NCI-H526 treated with DMSO at 0.1 percent for 48 hours (cell line): ENCODE data around the gene CELF5.
"Not testable (repeated sequence)": the region's sequence is repeated elsewhere in the genome, so short reads cannot be mapped to it uniquely, and the experiment has no call there.

Experiments used
- DNase-seq: peaks from one replicate; lab custom pipeline; 2025; lab: John Stamatoyannopoulos, UW

CELF5 gene

DNA sequence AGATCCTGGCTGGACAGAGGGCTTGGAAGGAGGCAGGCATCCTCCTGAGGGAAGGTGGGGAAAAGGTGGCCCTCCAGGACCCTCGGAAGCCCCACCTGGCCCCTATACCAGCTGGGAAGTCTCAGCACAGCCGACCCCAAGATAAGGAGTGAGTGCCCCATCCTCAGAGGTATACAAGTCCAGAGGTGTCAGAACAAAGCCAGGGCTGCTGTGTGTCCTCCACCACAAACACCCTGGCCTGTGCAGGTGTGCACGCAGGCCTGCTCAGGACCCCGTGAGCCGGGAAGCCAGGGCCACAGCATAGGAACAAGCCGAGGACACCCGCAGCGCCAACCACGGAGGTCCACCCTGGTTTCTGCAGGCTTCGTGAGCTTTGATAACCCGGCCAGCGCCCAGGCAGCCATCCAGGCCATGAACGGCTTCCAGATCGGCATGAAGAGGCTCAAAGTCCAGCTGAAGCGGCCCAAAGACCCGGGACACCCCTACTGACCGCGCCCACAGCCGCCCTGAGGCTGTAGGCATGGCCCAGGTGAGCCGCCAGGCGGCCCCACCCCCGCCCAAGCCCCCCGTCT is 68.6 kb downstream of the CELF5 start:
- no peak for DNase-seq

DNA sequence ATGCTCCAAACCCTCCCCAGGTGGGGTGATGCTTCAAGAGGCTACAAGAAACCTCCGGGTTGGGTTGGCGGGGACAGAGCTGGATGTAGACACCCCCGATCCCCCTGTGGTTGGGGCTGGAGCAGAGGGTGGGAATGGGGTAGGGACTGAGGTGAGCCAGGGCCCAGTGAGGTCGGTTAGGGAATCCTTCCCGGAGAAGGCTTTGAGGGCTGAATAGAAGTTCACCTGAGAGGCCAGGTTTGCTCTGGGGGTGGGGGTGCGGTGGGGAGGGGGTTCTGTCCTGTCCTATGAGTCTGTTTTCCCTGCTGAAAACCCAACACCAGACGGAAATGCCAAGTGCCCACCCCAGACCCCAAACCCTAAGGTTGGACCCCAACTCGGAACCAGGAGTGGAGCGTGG is 69.1 kb downstream of the CELF5 start:
- DNase-seq = no peak

DNA sequence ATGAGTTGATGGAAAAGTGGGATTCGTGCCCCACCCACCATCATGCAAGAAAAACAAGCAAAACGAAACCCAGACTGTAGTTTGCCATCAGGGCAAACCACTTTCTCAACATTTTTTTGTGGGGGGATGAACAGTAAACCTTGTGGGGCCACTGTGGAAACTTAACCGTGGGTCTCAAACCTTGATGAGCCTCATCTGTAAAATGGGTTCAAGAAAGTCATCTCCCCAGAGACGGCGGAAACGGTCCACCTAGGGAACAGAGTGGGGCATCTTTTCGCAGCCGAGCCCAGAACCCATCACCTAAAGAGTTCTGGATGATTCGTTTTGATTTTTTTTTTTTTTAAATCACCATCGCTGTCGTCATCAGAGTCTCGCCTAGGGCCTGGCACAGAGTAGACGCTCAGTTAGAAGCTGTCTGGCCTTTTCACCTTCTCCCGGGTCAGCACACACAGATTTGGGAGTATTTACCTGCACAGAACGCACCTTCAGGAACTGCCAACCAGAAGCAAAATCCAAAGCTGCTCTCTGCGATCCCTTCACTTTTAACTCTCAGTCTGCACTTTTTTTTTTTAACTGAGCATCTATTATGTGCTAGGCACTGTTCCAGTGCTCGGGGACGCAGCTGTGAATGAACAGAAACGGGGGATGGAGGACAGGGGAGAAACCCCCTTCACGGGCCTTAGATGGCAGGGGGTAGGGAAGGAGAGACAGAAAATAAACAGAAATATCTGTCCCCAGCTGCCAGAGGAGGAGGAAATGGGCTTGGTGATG is 69.8 kb downstream of the CELF5 start:
- DNase-seq = no peak

DNA sequence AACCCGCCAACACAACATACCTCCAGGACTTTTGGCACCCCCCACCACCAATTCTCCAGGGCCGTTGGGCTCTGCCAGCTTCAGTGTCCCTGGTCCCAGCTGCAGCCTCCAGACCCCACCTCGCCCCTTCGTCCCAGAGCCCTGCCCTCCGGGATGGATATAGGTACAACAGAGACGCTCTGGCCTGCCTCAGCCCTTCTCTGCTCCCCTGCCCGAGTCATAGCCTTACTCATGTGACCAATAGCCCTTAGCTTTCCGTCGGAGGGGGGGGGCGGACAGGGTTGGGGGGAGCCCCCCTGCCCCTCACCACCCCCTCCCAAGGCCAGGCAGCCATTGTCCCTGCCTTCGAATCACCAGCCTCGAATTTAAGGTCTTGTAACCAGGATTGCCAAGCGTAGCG is 71.1 kb downstream of the CELF5 start:
- no peak for DNase-seq

DNA sequence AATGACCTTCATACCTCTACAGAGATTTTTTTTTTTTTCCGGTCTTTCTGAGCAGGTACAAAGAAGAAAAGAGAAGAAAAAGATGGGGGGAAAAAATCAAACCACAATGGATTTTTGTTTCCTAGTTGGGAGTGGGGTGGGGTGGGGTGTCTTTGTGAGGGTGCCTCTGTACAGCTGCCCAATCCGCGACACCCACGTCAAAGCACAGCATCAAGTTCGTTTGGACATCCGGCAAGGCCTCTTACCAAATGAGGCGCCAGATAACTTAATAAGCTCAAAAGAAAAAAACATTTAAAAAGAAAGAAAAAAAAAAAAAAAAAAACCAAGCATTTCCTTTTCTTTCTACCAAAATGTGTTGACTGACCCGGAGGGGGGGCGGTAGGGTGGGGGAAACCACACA is 71.6 kb downstream of the CELF5 start:
- DNase-seq = no peak

DNA sequence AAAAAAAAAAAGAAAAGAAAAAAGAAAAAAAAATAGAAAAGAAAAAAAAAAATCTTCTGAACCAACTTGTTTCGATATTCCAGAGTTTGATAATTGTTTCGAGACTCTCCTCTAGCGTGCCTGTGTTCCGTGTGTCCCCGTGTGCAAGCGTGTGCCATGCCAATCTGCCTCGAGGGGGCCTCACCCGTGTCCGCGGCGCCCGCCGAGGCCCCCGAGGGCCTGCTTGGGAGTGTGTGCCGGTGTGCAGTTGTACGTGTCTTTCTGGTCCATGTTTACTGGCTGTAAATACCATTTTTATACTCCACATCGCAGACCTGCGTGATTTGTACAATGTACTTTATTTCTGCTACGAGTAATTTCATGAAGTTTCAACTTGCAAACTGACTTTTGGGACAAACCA is 72.0 kb downstream of the CELF5 start:
- DNase-seq = no peak

DNA sequence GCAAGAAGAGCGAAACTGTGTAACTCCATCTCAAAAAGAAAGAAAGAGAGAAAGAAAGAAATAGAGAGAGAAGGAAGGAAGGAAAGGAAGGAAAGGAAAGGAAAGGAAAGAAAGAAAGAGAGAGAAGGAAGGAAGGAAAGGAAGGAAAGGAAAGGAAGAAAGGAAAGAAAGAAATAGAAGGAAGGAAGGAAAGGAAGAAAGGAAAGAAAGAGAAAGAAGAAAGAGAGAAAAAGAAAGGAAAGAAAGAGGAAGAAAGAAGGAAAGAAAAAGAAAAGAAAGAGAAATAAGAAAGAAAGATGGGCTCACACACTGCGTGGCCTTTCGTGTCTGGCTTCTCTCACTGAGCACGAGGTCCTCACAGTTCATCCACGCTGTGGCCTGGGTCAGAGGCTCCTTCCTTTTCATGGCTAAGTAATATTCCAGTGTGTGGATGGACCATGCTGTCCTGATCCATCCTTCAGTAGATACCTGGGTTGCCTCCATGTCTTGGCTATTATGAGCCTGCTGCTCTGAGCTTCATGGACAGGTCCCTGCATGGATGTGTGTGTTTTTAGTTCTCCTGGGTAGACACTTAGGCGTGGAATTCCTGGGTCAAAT is 74.5 kb downstream of the CELF5 start:
- no peak for DNase-seq

DNA sequence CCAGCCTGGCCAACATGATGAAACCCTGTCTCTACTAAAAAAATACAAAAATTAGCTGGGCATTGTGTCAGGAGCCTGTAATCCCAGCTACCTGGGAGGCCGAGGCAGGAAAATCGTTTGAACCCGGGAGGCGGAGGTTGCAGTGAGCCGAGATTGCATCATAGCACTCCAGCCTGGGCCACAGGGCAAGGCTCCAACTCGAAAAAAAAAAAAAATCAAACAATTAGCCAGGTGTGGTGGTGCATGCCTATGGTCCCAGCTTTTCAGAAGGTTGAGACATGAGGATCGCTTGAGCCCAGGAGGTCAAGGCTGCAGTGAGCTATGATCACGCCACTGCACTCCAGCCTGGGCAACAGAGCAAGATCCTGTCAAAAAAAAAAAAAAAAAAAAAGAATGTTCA is 76.1 kb downstream of the CELF5 start:
- DNase-seq = not testable (repeated sequence)

DNA sequence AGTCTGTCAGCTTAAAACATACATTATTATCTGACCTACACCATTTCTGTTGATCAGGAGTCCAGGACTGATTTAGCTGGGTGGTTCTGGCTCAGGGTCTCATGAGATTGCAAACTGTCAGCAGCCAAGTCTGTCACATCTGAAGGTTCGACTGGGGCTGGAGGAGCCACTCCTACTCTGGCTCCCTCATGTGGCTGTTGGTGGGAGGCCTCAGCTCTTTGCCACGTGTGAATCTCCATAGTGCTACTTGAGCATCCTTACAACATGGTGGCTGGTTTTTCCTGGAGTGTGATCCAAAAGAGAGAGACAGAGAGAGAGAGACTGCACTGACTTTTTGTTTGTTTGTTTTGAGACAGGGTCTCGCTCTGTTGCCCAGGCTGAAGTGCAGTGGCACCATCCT is 78.3 kb downstream of the CELF5 start:
- DNase-seq = no peak

DNA sequence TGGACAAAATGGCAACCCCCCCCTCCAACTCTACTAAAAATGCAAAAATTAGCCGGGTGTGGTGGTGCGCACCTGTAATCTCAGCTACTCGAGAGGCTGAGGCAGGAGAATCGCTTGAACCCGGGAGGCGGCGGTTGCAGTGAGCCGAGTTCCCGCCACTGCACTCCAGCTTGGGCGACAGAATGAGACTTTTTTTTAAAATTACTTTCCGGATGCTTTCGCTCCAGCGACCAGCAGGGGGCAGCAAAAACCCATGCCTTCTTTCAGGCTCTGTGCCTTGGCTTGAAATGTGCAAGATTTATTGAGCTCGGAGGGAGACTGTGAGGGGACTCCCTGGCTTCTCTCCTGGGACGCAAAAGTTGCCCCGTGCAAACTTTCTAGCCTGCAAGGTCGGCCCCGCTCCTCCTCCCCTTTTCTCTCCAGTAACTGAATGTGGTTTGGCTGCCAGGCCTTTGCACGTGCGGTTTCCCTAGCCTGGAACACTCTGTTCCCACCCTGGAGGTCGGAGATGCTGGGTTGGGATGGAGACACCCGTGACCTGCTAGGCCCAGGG is 80.5 kb downstream of the CELF5 start:
- no peak for DNase-seq

DNA sequence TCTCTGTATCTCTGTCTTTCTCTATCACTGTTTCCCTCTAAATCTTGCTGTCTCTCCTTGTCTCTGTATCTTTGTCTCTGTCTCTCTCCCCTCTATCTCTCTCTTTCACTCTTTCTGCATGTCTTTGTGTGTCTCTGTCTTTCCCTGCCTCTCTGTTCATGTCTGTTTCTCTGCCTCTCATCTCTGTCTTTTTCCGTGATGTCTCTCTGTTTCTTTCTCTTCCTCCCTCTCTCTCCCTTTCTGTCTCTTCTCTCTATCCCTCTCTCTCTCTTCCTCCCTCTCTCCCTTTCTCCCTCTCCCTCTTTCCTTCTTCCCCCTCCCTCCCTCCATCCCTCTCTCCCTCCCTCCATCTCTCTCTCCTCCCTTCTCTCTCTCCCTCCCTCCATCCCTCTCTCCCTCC is 85.3 kb downstream of the CELF5 start:
- DNase-seq = no peak

DNA sequence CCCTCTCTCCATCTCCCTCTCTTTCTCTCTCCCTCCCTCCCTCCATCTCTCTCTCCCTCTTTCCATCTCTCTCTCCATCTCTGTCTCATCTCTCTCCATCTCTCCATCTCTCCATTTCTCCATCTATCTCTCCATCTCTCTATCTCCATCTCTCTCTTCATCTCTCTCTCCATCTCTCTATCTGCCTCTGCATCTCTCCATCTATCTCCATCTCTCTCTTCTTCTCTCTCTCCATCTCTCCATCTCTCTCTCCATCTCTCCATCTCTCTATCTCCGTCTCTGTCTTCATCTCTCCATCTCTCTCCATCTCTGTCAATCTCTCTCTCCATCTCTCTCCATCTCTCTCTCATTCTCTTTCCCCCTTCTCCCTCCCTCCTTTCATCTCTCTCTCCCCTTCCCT is 85.8 kb downstream of the CELF5 start:
- DNase-seq = no peak

DNA sequence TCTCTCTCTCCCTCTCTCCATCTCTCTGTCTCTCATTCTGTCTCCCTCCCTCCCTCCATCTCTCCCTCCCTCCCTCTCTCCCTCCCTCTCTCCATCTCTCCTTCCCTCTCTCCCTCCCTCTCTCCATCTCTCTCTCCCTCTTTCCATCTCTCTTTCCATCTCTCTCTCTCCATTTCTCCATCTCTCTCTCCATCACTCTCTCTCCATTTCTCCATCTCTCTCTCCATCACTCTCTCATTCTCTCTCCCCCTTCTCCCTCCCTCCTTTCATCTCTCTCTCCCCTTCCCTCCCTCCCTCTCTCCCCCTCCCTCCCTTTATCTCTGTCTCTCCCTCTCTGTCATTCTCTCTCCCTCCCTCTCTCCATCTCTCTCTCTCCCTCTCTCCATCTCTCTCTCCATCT is 86.2 kb downstream of the CELF5 start:
- DNase-seq = no peak

DNA sequence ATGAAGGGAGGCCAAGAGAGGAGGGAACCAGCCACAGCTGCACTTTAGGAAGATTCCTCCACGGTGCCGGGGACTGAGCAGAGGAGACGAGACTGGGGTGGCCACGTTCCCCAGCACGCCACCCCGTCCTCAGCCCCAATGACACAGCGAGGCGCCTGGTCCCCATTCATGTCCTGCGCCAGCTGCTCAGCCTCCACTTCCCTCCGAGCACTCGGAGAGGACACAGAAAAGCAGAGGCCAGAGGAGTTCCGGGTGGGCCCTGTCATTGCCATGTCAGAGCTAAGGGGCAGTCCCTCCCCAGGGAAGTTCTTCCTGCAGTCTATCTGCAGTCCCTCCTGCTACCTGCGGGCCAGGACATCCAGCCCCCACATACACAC is 88.7 kb downstream of the CELF5 start:
- DNase-seq = no peak

DNA sequence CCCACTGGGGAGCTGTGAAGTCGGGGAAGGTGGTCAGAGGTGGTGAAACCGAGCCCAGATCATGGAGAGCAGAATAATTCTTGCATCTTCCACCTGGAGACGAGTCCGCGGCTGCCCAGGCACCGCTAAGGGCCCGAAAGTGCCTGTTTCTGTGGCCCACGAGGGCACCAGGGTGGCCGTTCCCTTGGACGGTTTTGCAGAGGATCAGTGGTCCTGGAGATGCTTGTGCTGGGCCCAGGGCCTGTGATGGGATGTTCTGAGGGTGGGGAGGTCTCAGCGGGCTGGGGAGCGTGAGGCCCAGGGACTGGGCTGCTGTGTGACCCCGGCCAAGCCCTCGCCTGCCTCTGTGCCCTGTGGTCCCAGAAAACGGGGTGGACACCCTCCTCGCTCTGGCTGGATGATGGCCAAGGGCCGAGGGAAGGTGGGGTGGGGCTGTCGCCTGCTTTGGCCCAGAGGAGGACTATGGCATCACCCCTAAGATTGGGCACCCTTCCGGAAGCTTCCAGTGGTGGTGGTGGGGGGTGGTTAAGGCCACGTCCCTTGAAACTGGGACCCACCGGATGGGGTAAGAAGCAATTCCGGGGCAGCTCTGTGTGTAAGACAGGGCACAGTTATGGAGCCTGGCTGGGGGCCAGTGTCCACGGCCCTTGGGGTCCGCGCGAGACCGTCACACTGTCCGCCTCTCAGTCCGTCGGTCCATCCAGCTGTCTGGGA is 90.7 kb downstream of the CELF5 start:
- DNase-seq = no peak

DNA sequence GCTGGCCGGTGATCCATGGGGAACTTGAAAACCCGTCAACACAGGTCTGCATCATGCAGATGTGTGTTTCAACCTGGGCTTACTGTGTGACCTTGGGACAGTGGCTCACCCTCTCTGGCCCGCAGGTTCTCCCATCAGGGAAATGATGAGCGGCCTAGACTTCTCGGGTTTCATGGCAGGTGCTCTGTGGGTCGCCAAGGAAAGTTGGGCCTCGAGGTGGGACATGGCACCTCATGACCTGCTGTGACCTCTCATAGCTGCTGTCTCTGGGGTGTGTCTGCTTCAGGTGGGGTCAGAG is 91.2 kb downstream of the CELF5 start:
- no peak for DNase-seq

DNA sequence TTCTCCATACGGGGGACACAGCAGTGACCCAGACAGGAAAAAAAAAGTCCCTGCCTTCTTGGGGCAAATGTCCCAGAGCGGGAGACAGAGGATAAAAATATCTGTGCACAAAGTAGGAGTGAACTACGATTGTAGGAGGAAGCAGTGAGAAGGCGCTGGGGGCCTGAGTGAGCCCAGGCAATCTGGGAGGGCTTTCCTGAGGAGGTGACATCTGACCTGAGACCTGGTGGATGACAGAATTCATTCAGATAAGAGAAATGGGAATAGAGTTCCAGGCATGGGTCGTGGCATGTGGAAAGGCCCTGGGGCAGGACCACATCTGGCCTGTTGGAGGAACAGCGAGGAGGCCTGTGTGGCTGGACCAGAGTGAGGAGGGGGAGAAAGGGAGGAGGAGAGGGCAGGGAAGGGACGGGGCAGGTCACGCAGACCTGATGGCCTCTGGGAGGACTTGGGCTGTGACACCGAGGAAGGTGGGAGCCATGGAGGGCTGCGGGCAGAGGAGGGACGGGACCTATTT is 91.7 kb downstream of the CELF5 start:
- DNase-seq = no peak

DNA sequence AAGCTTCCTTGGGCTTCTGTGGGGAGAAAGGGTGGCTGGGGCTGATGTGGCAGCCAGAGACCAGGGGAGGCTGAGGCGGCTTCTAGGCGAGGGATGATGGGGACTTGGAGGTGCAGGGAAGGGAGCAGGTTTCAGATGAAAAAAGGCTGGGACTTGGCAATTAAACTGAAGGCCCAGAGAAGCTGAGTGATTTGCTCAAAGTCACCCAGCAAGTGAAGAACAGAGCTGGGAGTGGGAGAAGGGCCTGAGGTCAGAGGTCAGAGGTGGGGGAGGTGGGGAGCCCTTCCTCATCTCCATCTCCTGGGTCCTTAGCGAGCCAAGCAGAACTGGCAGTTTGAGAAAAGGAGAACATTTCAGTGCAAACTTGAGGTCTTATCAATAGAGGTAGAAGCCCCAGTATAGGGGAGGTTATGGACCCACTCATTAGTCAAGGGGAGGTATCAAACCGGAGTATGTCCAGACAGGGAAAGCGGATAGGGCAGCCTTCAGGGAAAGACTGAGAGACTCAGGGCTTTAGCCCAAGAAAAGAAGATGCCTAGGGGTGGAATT is 92.3 kb downstream of the CELF5 start:
- no peak for DNase-seq

DNA sequence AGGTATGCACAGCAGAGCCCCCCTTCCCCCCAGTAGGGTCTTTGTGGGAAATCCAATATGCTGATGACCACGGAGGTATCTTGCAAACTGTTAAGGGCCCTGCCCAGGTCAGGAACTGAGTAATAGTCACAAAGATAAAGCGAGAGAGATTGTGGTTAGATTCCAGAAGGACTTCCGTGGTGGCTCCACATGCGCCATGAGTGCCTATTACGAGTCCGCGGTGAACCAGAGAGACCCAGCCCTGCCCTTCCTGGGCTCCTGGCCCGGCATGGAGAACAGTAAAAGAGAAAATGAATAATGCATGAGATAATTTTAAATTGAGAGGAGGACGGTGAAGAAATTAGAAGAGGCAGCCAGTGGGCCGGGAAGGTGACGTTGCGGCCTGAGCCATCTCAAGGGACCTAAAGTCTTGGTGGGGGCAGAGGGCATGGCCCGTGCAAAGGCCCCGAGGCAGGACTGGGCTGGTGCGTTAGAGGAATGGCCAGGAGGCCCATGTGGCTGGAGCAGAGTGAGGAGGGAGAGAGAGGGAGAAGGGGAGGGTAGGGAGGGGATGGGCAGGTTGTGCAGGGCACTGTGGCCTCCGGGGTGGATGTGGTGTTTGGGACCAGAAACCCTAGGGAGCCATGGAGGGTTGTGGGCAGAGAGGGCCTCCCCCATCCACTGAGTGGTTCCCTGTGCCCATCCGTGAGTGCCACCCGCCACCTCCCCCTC is 95.3 kb downstream of the CELF5 start:
- DNase-seq = no peak

DNA sequence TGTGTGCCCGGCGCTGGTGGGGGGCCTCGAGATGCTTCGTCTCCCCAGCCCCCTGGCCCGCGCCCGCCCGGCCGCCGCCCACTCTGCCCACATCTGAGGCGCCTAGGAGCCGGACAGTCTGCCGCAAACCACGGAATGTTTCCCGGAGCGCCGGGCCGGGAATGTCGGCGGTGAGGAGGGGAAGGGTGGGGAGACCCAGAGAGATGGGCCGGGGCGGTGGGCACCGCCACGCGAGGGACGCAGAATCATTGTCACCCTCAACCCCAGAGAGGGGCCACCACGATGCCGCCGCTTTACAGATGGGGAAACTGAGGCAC is 95.9 kb downstream of the CELF5 start:
- DNase-seq = no peak

DNA sequence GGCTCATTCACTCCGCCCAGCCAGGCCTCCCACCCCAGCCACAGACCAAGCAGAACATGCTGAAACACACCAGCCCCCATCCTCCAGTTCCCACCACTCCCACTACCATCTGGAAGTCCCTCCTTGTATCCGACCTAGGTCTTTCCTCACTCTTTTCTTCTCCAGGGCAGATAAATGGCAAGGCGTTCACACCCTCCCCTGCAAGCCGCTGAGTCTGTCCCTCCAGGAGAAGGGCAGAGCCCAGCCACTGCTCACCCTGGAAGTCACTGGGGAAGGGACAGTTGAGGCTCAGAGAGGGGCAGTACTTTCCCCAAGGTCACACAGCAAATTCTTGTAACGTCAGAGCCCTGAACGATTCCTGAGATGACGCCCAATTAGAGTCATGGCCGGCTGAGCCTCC is 96.4 kb downstream of the CELF5 start:
- no peak for DNase-seq

DNA sequence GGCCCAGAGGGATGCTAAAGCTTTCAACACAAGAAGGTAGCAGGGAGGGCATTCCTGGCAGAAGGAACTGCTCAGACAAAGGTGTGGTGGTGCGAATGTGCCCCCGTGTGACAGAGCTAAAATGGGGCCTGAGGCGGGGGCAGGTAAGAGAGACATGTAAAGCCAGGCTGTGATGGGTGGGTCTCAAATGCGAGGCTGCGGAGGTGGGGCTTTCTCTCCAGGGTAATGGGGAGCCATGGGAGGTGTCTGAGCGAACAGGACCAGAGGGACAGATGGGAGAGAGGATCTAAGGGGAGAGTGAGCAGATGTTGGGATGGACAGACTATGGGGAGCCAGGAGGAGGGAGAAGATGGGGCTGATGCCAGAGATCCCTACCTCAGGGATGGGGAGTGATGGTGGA is 97.2 kb downstream of the CELF5 start:
- no peak for DNase-seq
